Psoas muscle (tissue), 8 donors: ENCODE data around the gene PCK2. TPM values are rescaled to one million over a fixed set of nuclear protein-coding genes. Genes with fewer than 3 reads are reported as not detected.

Source experiments
- ATAC-seq, 4 donors: fragments of 200-7000 bp; cut with Tn5 transposase; one replicate each; pipeline ENCODE4 v1.9.1; 2020; ENCODE audit warnings: moderate library complexity in 3 of 4, mild to moderate bottlenecking in 2 of 4
- DNase-seq, 2 donors: peaks; one replicate each; pipeline ENCODE4 v3.0.0-alpha.2; 2020
- H3K27ac ChIP-seq: fragments of 200-600 bp; one replicate; pipeline ENCODE4 v1.8.0; 2022
- H3K27me3 ChIP-seq, 3 donors: fragments of 200-600 bp in 1 of 3; one replicate each; pipeline versions ENCODE4 v1.6.1 to v1.8.0; 2013 to 2022; ENCODE audit warnings: low read length in 2 of 3, mild to moderate bottlenecking in 2 of 3, moderate library complexity in 1 of 3; ENCODE audit not compliant: insufficient read depth in 3 of 3
- H3K36me3 ChIP-seq, 2 donors: fragments of 200-600 bp in 1 of 2; one replicate each; pipeline versions ENCODE4 v1.6.1 to v1.8.0; 2013 to 2022; ENCODE audit warnings: low read depth in 1 of 2, mild to moderate bottlenecking in 1 of 2, moderate library complexity in 1 of 2; ENCODE audit not compliant: insufficient read depth in 1 of 2
- H3K4me1 ChIP-seq: fragments of 200-600 bp; one replicate; pipeline ENCODE4 v1.8.0; 2022
- H3K4me3 ChIP-seq: fragments of 200-600 bp; one replicate; pipeline ENCODE4 v1.8.0; 2022; ENCODE audit warnings: mild to moderate bottlenecking
- H3K9me3 ChIP-seq: fragments of 200-600 bp; one replicate; pipeline ENCODE4 v1.8.0; 2022
- CTCF ChIP-seq: fragments of 200-600 bp; IDR thresholded peaks from one replicate; pipeline ENCODE4 v1.8.0; 2022; ENCODE audit warnings: antibody characterized with exemption
- WGBS, 3 donors: extraction: QIAGEN DNeasy Blood & Tissue Kit; methylation state at CpG; one replicate each; pipeline versions ENCODE4 v1.1.6 to v1.1.7; 2013; 5-methylcytosine and 5-hydroxymethylcytosine counted together
- intact Hi-C, 2 donors: fragments of 100-400 bp; cut with DNase I; formaldehyde crosslinking; loops; one replicate each; pipeline versions ENCODE4 v1.11.0 to v1.14.2; 2022
- polyA plus RNA-seq, 3 donors: library from polyadenylated mRNA; stranded (reverse); fragments of 200-250 nt; gene quantifications; one replicate each; pipeline ENCODE4 v1.2.3, GENCODE V29; 2013
- total RNA-seq, 4 donors: library from RNA; stranded (reverse); fragmentation: NEBNext Ultra II Directional in 2 of 4; extraction: Animal tissue kit (Norgen Biotek cat#: 25700) in 2 of 4; gene quantifications; one replicate each; pipeline versions ENCODE4 v1.2.1 to v1.2.4, GENCODE V29; 2021 to 2023
- donor health status: healthy with polysubstance abuse.
- donor health status: DM: no; HTN: no; CAD: no; lungs with moderate emphysema.
- donor health status: Bipolar disorder and iron deficiency.
- donor health status: healthy.
- donor health status: DM: yes; HTN: yes; CAD: no.
- donor health status: DM: no; HTN: no; CAD: no.
- donor health status: DM: no; HTN: no; CAD: no.
- donor health status: DM: yes; HTN: yes; CAD: no.

PCK2 gene
- total and polyA plus RNA-seq, 7 donors, result 2.0 to 4.5 (median 2.4) TPM

- intact Hi-C loops, result loop anchor here (5.0 kb wide), 1 partner anchor 33 kb away; the partner anchor contains the start of genes PSME2 (in 2 of the 2) and RNF31 (in 2 of the 2)
These were observed 19.9 kb downstream of the PCK2 start for GRCh38 chr14:24113801-24114531.

GRCh38 chr14:24114532-24115421 is 20.7 kb downstream of the PCK2 start, which contains the start of the genes DCAF11 and NRL:
DCAF11 (plus strand) TSS chr14:24114777; CDS start chr14:24115595, 818 bp downstream.
NRL (minus strand) TSS chr14:24114949; CDS start chr14:24082848, 32,101 bp downstream.
- H3K4me3 ChIP-seq, result peak within 1 kb of the TSS; percentile 80
- peak; percentile 91 to 93 (median 92) for ATAC-seq
- WGBS, 3 donors, result 0% methylated on average over 62 to 65 of the region's 65 CpGs
- H3K9me3 ChIP-seq, result no peaks in the 10 kb centered on the region
- no peak for TF ChIP-seq CTCF
- peak within 1 kb of the TSS; percentile 100 for H3K27ac ChIP-seq
- peaks cover 15% of the 10 kb centered on the region for H3K4me1 ChIP-seq
- no peaks in the 10 kb centered on the region for H3K27me3 ChIP-seq
- intact Hi-C loops, result loop anchor here (5.0 kb wide), 1 partner anchor 33 kb away; the partner anchor contains the start of genes PSME2 (in 2 of the 2) and RNF31 (in 2 of the 2)
- peaks cover 0 to 34% of the 10 kb centered on the region in 2 donors for H3K36me3 ChIP-seq
- peak; percentile 98 to 99 for DNase-seq

More at GRCh38 chr14:24113801-24114531, 19.9 kb downstream of the PCK2 start:
- peaks cover 0 to 26% of the 10 kb centered on the region in 2 donors for H3K36me3 ChIP-seq
- TF ChIP-seq CTCF, result no peak
- H3K27ac ChIP-seq, result peak overlapping the region; percentile 100
- WGBS, 3 donors, result 0% methylated on average over 42 of the region's 42 CpGs
- no peaks in the 10 kb centered on the region for H3K9me3 ChIP-seq
- H3K4me1 ChIP-seq, result peaks cover 18% of the 10 kb centered on the region
- H3K27me3 ChIP-seq, result no peaks in the 10 kb centered on the region
- DNase-seq (peak; percentile 91 to 93), ATAC-seq (peak; percentile 62 to 74 (median 69))
- peak overlapping the region; percentile 80 for H3K4me3 ChIP-seq

- Histone ChIP-seq H3K9me3 (no peaks in the 10 kb centered on the region), H3K27me3 (no peaks in the 10 kb centered on the region), H3K27ac (peak overlapping the region; percentile 100), H3K36me3 (peaks cover 0 to 42% of the 10 kb centered on the region in 2 donors), H3K4me3 (peak overlapping the region; percentile 80), H3K4me1 (peaks cover 15% of the 10 kb centered on the region)
- no peak for TF ChIP-seq CTCF
- intact Hi-C loops, result no loop called here
- ATAC-seq, result no peak
- DNase-seq, result no peak
- WGBS, 3 donors, result 2 to 6% (median 3%) methylated on average over 14 of the region's 14 CpGs
These were observed 21.5 kb downstream of the PCK2 start for GRCh38 chr14:24115422-24116127.

DNA sequence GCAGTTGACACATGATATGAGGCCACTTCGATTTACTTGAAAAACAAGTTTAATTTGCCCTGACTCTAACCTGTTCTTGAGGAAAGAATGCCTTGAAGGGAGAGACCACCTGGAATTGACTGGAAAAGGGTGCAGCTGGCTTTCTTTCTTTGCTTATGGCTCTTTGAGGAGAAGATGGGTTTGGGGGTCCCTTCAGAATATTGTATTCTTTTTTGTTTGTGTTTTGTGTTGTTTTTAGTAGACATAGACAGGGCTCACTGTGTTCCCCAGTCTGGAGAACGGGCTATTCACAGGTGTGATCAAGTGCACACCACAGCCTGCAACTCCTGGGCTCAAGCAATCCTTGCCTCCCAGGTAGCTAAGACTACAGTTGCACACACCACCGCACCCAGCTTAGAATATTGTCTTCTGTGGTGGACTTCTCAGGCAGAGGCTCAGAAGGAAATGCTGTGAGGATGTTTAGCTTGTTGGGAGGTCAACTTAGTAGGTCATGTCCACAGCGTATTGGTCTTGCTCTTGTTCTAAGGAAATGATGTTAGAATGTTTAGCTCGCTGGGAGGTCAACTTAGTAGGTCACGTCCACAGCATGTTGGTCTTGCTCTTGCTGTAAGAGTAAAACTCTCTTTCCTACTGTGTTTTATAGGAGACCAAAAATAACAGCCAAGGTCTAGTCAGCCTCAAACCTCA is 22.2 kb downstream of the PCK2 start:
- TF ChIP-seq CTCF, result no peak
- H3K27me3 ChIP-seq, result no peaks in the 10 kb centered on the region
- intact Hi-C loops, result no loop called here
- H3K27ac ChIP-seq, result no peak overlapping the region
- 80 to 86% (median 85%) methylated on average over 6 of the region's 6 CpGs for WGBS, 3 donors
- no peaks in the 10 kb centered on the region for H3K9me3 ChIP-seq
- ATAC-seq (no peak), DNase-seq (no peak)
- H3K4me1 ChIP-seq, result peaks cover 15% of the 10 kb centered on the region
- H3K36me3 ChIP-seq, result peaks cover 3 to 49% of the 10 kb centered on the region in 2 donors
- H3K4me3 ChIP-seq, result peak overlapping the region; percentile 80
